CD14-positive monocyte (primary cell): ENCODE results near the gene GAL3ST2. TPM values are rescaled to one million over a fixed set of nuclear protein-coding genes. Genes with fewer than 3 reads are reported as not detected.

Experiments used
- DNase-seq, 3 donors: peaks; one replicate each; pipeline ENCODE4 v3.0.0-alpha.2; 2011 to 2022
- H2AFZ ChIP-seq: 2 replicates; pipeline ENCODE4 v1.6.0; 2012; ENCODE audit warnings: mild to moderate bottlenecking, low read depth, low read length, inconsistent platforms; ENCODE audit not compliant: insufficient read depth, poor library complexity, severe bottlenecking
- H3K27ac ChIP-seq, 2 donors: 1 replicate in 1 of 2; 2 replicates in 1 of 2; pipeline ENCODE4 v1.5.1; 2012 to 2013; ENCODE audit warnings: low read length in 2 of 2, control low read depth in 1 of 2, inconsistent platforms in 1 of 2, low read depth in 1 of 2, mild to moderate bottlenecking in 1 of 2
- H3K27me3 ChIP-seq, 2 donors: one replicate each; pipeline versions ENCODE4 v1.6.0 to v1.6.1; 2011 to 2013; ENCODE audit warnings: low read length in 2 of 2; ENCODE audit not compliant: control insufficient read depth in 2 of 2, insufficient read depth in 2 of 2
- H3K36me3 ChIP-seq, 2 donors: replicated peaks in 1 of 2; 1 replicate in 1 of 2; 2 replicates in 1 of 2; pipeline versions ENCODE4 v1.5.1 to v1.6.1; 2012 to 2013; ENCODE audit warnings: low read length in 2 of 2, control low read depth in 1 of 2, inconsistent platforms in 1 of 2, mild to moderate bottlenecking in 1 of 2; ENCODE audit not compliant: insufficient read depth in 2 of 2, control insufficient read depth in 1 of 2
- H3K4me1 ChIP-seq, 2 donors: 1 replicate in 1 of 2; 2 replicates in 1 of 2; pipeline versions ENCODE4 v1.5.1 to v1.6.1; 2012 to 2013; ENCODE audit warnings: low read length in 2 of 2, control low read depth in 1 of 2, inconsistent platforms in 1 of 2, mild to moderate bottlenecking in 1 of 2, moderate library complexity in 1 of 2; ENCODE audit not compliant: insufficient read depth in 2 of 2, control insufficient read depth in 1 of 2
- H3K4me2 ChIP-seq: replicated peaks from 2 replicates; pipeline ENCODE3; 2012; ENCODE audit warnings: low read length, moderate library complexity, mild to moderate bottlenecking; ENCODE audit not compliant: poor library complexity, severe bottlenecking; ENCODE audit errors: extremely low read depth
- H3K4me3 ChIP-seq, 3 experiments: fragments of 200-600 bp in 1 of 3; sonication (generic) in 1 of 3; replicated peaks in 1 of 3; 1 replicate in 2 of 3; 2 replicates in 1 of 3; pipeline ENCODE4 v1.5.1; 2011 to 2013; ENCODE audit warnings: low read length in 3 of 3, mild to moderate bottlenecking in 3 of 3, control low read depth in 2 of 3, low read depth in 2 of 3, inconsistent platforms in 1 of 3, moderate library complexity in 1 of 3
- H3K79me2 ChIP-seq: 2 replicates; pipeline ENCODE4 v1.6.0; 2012; ENCODE audit warnings: mild to moderate bottlenecking, control low read depth, inconsistent platforms, low read length, moderate library complexity; ENCODE audit not compliant: insufficient read depth
- H3K9ac ChIP-seq: 2 replicates; pipeline ENCODE4 v1.6.0; 2017; ENCODE audit warnings: low read length, mild to moderate bottlenecking; ENCODE audit not compliant: insufficient read depth, poor library complexity, severe bottlenecking
- H3K9me3 ChIP-seq, 2 donors: replicated peaks in 1 of 2; 1 replicate in 1 of 2; 2 replicates in 1 of 2; pipeline versions ENCODE4 v1.5.1 to v1.6.1; 2012 to 2013; ENCODE audit warnings: low read length in 2 of 2, control low read depth in 1 of 2; ENCODE audit not compliant: control insufficient read depth in 1 of 2, insufficient read depth in 1 of 2
- H4K20me1 ChIP-seq: 2 replicates; pipeline ENCODE4 v1.6.0; 2012; ENCODE audit warnings: mild to moderate bottlenecking, low read length, control low read depth, moderate library complexity; ENCODE audit not compliant: insufficient read depth
- H3K27ac Mint-ChIP-seq, 7 donors: one replicate each; pipeline ENCODE4 v1.8.0; 2020; ENCODE audit warnings: mild to moderate bottlenecking in 7 of 7, mixed read lengths in 7 of 7, moderate library complexity in 6 of 7, inconsistent platforms in 2 of 7
- H3K27me3 Mint-ChIP-seq, 3 donors: one replicate each; pipeline ENCODE4 v1.8.0; 2021 to 2022; ENCODE audit warnings: low read depth in 3 of 3, mild to moderate bottlenecking in 3 of 3, mixed read lengths in 3 of 3, moderate library complexity in 3 of 3, inconsistent platforms in 1 of 3
- H3K36me3 Mint-ChIP-seq, 2 donors: one replicate each; pipeline ENCODE4 v1.8.0; 2020; ENCODE audit warnings: mixed read lengths in 2 of 2, inconsistent platforms in 1 of 2, mild to moderate bottlenecking in 1 of 2
- H3K4me1 Mint-ChIP-seq: one replicate; pipeline ENCODE4 v1.8.0; 2020; ENCODE audit warnings: mild to moderate bottlenecking, mixed read lengths
- H3K4me3 Mint-ChIP-seq, 2 donors: one replicate each; pipeline ENCODE4 v1.8.0; 2020; ENCODE audit warnings: mild to moderate bottlenecking in 2 of 2, mixed read lengths in 2 of 2, moderate library complexity in 1 of 2
- H3K9me3 Mint-ChIP-seq, 7 donors: one replicate each; pipeline ENCODE4 v1.8.0; 2020 to 2022; ENCODE audit warnings: mixed read lengths in 7 of 7, mild to moderate bottlenecking in 6 of 7, moderate library complexity in 6 of 7, inconsistent platforms in 2 of 7
- CTCF ChIP-seq: fragments of 200-600 bp; IDR thresholded peaks from one replicate; pipeline ENCODE4 v1.8.0; 2022; ENCODE audit warnings: antibody characterized with exemption, mild to moderate bottlenecking
- WGBS: methylation state at CpG from one replicate; pipeline ENCODE4 v1.1.5; 2013; ENCODE audit warnings: missing lambda C conversion rate; ENCODE audit not compliant: insufficient coverage; 5-methylcytosine and 5-hydroxymethylcytosine counted together
- intact Hi-C, 2 donors: fragments of 100-400 bp; cut with micrococcal nuclease; formaldehyde crosslinking; loops; one replicate each; pipeline versions ENCODE4 v1.15.0 to v1.15.1; 2023
- polyA plus RNA-seq, 3 donors: library from polyadenylated mRNA; depleted of rRNA in 1 of 3; unstranded in 2 of 3; stranded (reverse) in 1 of 3; fragments of 300-500 nt in 2 of 3; fragments of >200 nt in 1 of 3; fragmentation: Illumina TruSeq in 2 of 3; gene quantifications; 1 replicate in 2 of 3; 2 replicates in 1 of 3; pipeline ENCODE4 v1.2.3, GENCODE V29; 2012 to 2021

The GAL3ST2 gene
- polyA plus RNA-seq, 3 donors: not detected

- WGBS: under 1% methylated on average over 98 of the region's 98 CpGs
These were observed 42.0 kb upstream of the GAL3ST2 start, which contains the start of gene D2HGDH for GRCh38 chr2:241734467-241735208. D2HGDH (plus strand) TSS chr2:241734630; CDS start chr2:241735225, 595 bp downstream.

More at GRCh38 chr2:241734467-241735208, 42.0 kb upstream of the GAL3ST2 start, which contains the start of gene D2HGDH:
- peaks cover 3% of the 10 kb centered on the region for H4K20me1 ChIP-seq
- Mint-ChIP-seq H3K9me3 (peaks cover 0 to 9% (median 6%) of the 10 kb centered on the region in 7 donors), H3K27ac (peak within 1 kb of the TSS; percentile 28 to 80 (median 51)), H3K36me3 (peaks cover 7 to 8% of the 10 kb centered on the region in 2 donors), H3K27me3 (peaks cover 1 to 5% (median 4%) of the 10 kb centered on the region in 3 donors), H3K4me3 (peak within 1 kb of the TSS; percentile 88 to 90), H3K4me1 (peaks cover 29% of the 10 kb centered on the region)
- peak; percentile 77 to 89 (median 84) for DNase-seq
- peaks cover 19 to 34% of the 10 kb centered on the region in 2 donors for H3K4me1 ChIP-seq
- no peaks in the 10 kb centered on the region for H3K27me3 ChIP-seq
- H3K4me3 ChIP-seq: peak within 1 kb of the TSS; percentile 71 to 93 (median 85)
- intact Hi-C loops: loop anchor here (2.0 to 10.0 kb wide), 6 partner anchors 32 to 740 kb away; partner anchors contain the start of genes DTYMK (in 2 of the 2), ING5 (in 2 of the 2), FARP2 (in 1 of the 2) and SNED1 (in 1 of the 2)
- H3K9me3 ChIP-seq: no peaks in the 10 kb centered on the region
- TF ChIP-seq CTCF: no peak
- peak within 1 kb of the TSS; percentile 80 for H3K9ac ChIP-seq
- H3K4me2 ChIP-seq: peak within 1 kb of the TSS; percentile 94
- peak within 1 kb of the TSS in 1 of 2 donors; percentile 83 for H3K27ac ChIP-seq
- H3K79me2 ChIP-seq: peaks cover 5% of the 10 kb centered on the region
- peaks cover 3 to 8% of the 10 kb centered on the region in 2 donors for H3K36me3 ChIP-seq
- peak within 1 kb of the TSS; percentile 96 for H2AFZ ChIP-seq
